ENCODE measurements around the gene COX6B1.
"Not testable (repeated sequence)": the region's sequence is repeated elsewhere in the genome, so short reads cannot be mapped to it uniquely, and the experiment has no call there.

Gene COX6B1

GRCh38 chr19:35666251-35666913 lies 18.3 kb downstream of the COX6B1 start, which contains the start of gene UPK1A:
TSS of gene UPK1A (plus strand) at chr19:35666517. CDS start at chr19:35666813, 296 bp downstream.
- DNase-seq (ENCODE audit: insufficient read length, low spot score), result no peak
- no peak for FAIRE-seq
- no peak for TF ChIP-seq POLR2A (IDR thresholded peaks at IDR 0.05; ENCODE audit: low read depth, low read length)

- no peak for TF ChIP-seq POLR2A (IDR thresholded peaks at IDR 0.05; ENCODE audit: low read depth, low read length)
- DNase-seq (ENCODE audit: insufficient read length, low spot score), result no peak
- no peak for FAIRE-seq
These were observed 21.4 kb downstream of the COX6B1 start for GRCh38 chr19:35669566-35669965.

- DNase-seq (ENCODE audit: insufficient read length, low spot score), result no peak
- no peak for TF ChIP-seq POLR2A (IDR thresholded peaks at IDR 0.05; ENCODE audit: low read depth, low read length)
- no peak for FAIRE-seq
These were observed 21.9 kb downstream of the COX6B1 start for GRCh38 chr19:35669974-35670373.

- no peak for FAIRE-seq
- DNase-seq (ENCODE audit: insufficient read length, low spot score), result no peak
- TF ChIP-seq POLR2A (IDR thresholded peaks at IDR 0.05; ENCODE audit: low read depth, low read length), result no peak
These were observed 22.6 kb downstream of the COX6B1 start for GRCh38 chr19:35670686-35671085.

- TF ChIP-seq POLR2A (IDR thresholded peaks at IDR 0.05; ENCODE audit: low read depth, low read length), result no peak
- FAIRE-seq (no peak), DNase-seq (ENCODE audit: insufficient read length, low spot score) (no peak)
These were observed 23.7 kb downstream of the COX6B1 start for GRCh38 chr19:35671818-35672217.

- FAIRE-seq, result peak; percentile 53
- peak; percentile 85 for DNase-seq (ENCODE audit: insufficient read length, low spot score)
- TF ChIP-seq POLR2A (IDR thresholded peaks at IDR 0.05; ENCODE audit: low read depth, low read length), result 0 out of 2 replicates have a peak, but pooled peaks have one; percentile 34
These were observed 25.1 kb downstream of the COX6B1 start for GRCh38 chr19:35673121-35673804.

GRCh38 chr19:35675589-35676140 lies 27.5 kb downstream of the COX6B1 start:
- TF ChIP-seq POLR2A (IDR thresholded peaks at IDR 0.05; ENCODE audit: low read depth, low read length), result no peak
- no peak for FAIRE-seq
- DNase-seq (ENCODE audit: insufficient read length, low spot score), result no peak

GRCh38 chr19:35689836-35690235 lies 41.7 kb downstream of the COX6B1 start:
- no peak for TF ChIP-seq POLR2A (IDR thresholded peaks at IDR 0.05; ENCODE audit: low read depth, low read length)
- no peak for FAIRE-seq
- no peak for DNase-seq (ENCODE audit: insufficient read length, low spot score)

GRCh38 chr19:35691106-35691505 lies 43.0 kb downstream of the COX6B1 start:
- DNase-seq (ENCODE audit: insufficient read length, low spot score); FAIRE-seq: not testable (repeated sequence)

- FAIRE-seq (no peak), DNase-seq (ENCODE audit: insufficient read length, low spot score) (no peak)
- TF ChIP-seq POLR2A (IDR thresholded peaks at IDR 0.05; ENCODE audit: low read depth, low read length), result no peak
These were observed 43.9 kb downstream of the COX6B1 start for GRCh38 chr19:35692010-35692409.

- FAIRE-seq (no peak), DNase-seq (ENCODE audit: insufficient read length, low spot score) (no peak)
- no peak for TF ChIP-seq POLR2A (IDR thresholded peaks at IDR 0.05; ENCODE audit: low read depth, low read length)
These were observed 45.3 kb downstream of the COX6B1 start for GRCh38 chr19:35693422-35693821.

- DNase-seq (ENCODE audit: insufficient read length, low spot score) (peak; percentile 93), FAIRE-seq (peak; percentile 92)
- no peak for TF ChIP-seq POLR2A (IDR thresholded peaks at IDR 0.05; ENCODE audit: low read depth, low read length)
These were observed 45.9 kb downstream of the COX6B1 start for GRCh38 chr19:35693835-35694599.

- no peak for DNase-seq (ENCODE audit: insufficient read length, low spot score)
- no peak for FAIRE-seq
- TF ChIP-seq POLR2A (IDR thresholded peaks at IDR 0.05; ENCODE audit: low read depth, low read length), result no peak
These were observed 47.8 kb downstream of the COX6B1 start for GRCh38 chr19:35695895-35696422.

- no peak for TF ChIP-seq POLR2A (IDR thresholded peaks at IDR 0.05; ENCODE audit: low read depth, low read length)
- DNase-seq (ENCODE audit: insufficient read length, low spot score) (no peak), FAIRE-seq (no peak)
These were observed 48.7 kb downstream of the COX6B1 start for GRCh38 chr19:35696835-35697234.

Measured in H54 (cell line).